Epithelial cell of proximal tubule (primary cell): ENCODE measurements around the gene DGKB. TPM values are rescaled to one million over a fixed set of nuclear protein-coding genes. Genes with fewer than 3 reads are reported as not detected.

ENCODE experiments used
- DNase-seq: peaks from one replicate; pipeline ENCODE4 v3.0.0-alpha.2; 2011; ENCODE audit warnings: low read depth
- H3K4me3 ChIP-seq: 2 replicates; pipeline ENCODE4 v1.5.1; 2011; ENCODE audit warnings: low read depth, mild to moderate bottlenecking, low read length
- total RNA-seq: library from RNA; depleted of rRNA; stranded (reverse); fragments of >200 nt; gene quantifications from 2 replicates; pipeline ENCODE4 v1.2.3, GENCODE V29; 2015
- TF ChIP-seq, protein P1 (sequence below): conservative IDR thresholded peaks from 2 replicates; pipeline ENCODE4 v1.5.1; 2012; ENCODE audit warnings: low read depth, mild to moderate bottlenecking, low read length

DGKB gene
- total RNA-seq, 1 donor from 2014 or later: 0.69 TPM

DNA sequence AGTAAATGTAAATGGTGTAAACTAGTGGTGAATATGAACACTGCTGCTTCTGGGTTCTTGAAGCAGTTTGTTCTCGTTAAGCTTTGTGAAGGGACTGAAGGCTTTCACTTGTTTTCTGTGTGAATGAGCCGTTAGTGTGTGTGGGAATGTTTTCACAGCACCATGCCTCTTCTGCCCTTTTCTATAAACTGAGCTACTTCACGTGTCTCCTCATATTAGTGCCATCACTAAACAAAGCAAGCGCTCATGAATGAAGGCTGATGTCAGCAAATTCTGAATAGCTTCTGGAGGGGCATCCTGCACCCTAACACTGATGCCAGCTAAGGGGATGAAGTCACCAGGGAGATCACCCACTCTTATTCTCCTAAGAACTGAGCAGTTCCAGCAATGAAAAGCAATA lies 707.5 kb downstream of the DGKB start:
- TF ChIP-seq, protein P1, sequence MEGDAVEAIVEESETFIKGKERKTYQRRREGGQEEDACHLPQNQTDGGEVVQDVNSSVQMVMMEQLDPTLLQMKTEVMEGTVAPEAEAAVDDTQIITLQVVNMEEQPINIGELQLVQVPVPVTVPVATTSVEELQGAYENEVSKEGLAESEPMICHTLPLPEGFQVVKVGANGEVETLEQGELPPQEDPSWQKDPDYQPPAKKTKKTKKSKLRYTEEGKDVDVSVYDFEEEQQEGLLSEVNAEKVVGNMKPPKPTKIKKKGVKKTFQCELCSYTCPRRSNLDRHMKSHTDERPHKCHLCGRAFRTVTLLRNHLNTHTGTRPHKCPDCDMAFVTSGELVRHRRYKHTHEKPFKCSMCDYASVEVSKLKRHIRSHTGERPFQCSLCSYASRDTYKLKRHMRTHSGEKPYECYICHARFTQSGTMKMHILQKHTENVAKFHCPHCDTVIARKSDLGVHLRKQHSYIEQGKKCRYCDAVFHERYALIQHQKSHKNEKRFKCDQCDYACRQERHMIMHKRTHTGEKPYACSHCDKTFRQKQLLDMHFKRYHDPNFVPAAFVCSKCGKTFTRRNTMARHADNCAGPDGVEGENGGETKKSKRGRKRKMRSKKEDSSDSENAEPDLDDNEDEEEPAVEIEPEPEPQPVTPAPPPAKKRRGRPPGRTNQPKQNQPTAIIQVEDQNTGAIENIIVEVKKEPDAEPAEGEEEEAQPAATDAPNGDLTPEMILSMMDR: no peak
- DNase-seq: no peak
- H3K4me3 ChIP-seq: no peak overlapping the region

DNA sequence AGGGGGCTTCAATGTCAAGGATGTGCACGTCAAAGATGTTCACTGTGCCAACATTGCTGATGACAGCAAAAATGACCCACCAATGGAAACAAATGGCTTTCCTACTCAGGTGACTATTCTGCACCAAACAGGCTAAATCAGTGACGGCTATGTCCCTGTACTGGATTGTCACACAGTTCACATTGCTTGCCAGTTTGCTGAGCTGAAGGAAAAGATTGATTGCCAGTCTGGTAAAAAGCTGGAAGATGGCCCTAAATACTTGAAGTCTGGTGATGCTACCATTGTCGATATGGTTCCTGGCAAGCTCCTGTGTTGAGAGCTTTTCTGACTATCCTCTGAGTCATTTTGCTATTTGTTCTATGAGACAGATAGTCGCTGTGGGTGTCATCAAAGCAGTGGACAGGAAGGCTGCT lies 710.9 kb downstream of the DGKB start:
- TF ChIP-seq, protein P1: no peak
- H3K4me3 ChIP-seq: no peak overlapping the region
- DNase-seq: no peak

DNA sequence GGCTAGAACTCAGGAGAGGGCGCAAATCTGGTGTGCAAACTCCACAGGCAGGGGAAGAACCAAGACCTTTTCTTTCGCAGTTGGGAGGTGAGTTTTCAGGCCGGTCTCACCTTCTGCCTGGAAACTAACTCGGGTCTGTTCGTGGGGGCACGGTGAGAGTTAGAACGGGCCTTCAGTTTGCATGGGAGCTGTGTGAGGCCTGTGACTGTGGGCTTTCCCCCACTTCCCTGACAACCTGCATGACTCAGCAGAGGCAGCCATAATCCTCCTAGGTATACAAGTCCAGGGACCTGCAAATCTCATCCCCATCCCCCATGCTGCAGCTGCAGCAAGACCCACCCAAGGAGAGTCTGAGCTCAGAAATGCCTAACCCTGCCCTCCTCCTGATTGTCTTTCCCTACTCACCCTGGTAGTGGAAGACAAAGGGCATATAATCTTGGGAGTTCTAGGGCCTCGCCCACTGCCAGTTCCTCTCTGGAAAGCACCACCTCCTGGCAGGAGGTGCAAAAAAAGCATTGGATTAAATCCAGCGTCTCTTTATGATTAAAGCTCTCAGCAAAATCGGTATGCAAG lies 718.2 kb downstream of the DGKB start:
- TF ChIP-seq, protein P1: no peak
- no peak for DNase-seq
- no peak overlapping the region for H3K4me3 ChIP-seq

DNA sequence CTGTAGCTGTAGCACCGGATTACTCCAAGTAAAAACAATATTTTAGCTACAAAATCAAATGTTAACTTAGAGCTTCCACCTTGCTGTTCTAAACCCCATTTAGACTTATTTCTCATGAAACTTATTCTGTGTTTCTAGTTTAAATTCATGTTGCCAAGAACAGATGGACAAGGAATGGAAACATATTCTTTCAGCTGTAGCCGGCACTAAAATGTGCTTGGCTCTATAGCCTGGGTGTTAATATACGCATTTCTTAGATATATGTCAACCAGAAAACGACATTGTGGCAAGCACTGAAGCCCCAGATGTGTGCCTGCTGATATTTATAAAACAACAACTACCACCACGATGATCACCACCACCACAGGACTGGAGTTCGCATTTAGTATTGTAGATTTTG lies 722.8 kb downstream of the DGKB start:
- no peak overlapping the region for H3K4me3 ChIP-seq
- DNase-seq: no peak
- TF ChIP-seq, protein P1: no peak

DNA sequence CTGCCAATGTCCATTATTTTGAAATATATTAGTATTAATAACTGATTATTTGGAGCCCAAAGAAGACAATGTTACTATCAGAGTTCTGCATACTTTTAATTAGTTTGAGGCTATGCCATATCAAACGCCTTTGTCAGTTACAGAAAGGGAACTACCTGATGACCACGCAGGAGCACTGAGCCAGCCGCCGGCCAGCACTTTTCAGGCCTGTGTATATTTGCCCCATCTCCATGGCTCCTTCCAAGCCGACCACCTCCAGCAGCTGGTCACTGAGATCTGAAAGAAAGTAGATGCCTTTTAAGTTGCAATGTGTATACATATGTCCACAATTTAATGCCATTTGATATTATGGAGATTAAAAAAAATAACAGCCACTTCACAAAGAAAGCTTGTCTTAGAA lies 724.7 kb downstream of the DGKB start:
- no peak for DNase-seq
- no peak overlapping the region for H3K4me3 ChIP-seq
- TF ChIP-seq, protein P1: no peak

DNA sequence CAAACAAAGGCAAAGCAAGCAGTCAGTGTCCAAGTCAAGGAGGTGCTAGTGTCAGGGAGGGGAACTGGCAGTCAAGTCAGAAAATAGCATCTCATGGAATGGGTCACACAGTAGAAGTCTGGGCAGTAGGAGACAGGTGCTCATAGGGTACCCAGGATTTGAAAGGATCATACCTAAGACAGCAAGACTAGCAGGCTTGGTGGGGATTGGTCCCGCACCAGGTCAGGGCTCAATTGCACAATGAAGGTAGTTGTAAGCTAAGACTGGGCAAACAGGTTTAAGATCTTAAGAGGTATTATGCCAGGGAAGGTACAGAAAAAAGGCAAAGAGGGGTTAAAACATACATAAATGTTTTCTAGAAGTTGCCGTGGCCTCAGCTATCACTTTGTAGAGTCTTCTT lies 731.7 kb downstream of the DGKB start:
- DNase-seq: no peak
- TF ChIP-seq, protein P1: no peak
- no peak overlapping the region for H3K4me3 ChIP-seq

DNA sequence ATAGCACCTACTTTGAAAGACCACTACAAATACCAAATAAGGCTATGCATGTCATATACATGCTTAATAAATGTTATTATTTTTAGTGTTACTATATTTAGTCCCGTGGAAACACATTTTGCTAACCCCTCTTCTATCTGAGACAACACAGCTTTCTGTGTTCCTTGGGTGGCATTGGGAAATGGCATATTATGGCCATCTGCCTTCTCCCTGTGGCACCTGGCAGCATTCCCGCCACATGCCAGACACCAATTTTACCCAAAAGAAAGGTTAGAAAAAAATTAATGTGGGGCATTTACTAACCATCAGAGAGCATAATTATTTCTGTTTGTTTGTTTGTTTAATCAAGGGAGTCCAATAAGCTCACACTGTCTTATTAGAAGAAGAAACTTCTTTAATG lies 744.4 kb downstream of the DGKB start:
- H3K4me3 ChIP-seq: no peak overlapping the region
- TF ChIP-seq, protein P1: no peak
- DNase-seq: no peak
